ENCODE results near the gene LYPD6B. TPM values are rescaled to one million over a fixed set of nuclear protein-coding genes. Genes with fewer than 3 reads are reported as not detected.

The LYPD6B gene
- total RNA-seq, 1 experiment from 2014 or later = 2.0 TPM

GRCh38 chr2:149170911-149171310, 132.4 kb downstream of the LYPD6B start:
- H3T11ph ChIP-seq (ENCODE audit: low read length) = no peak overlapping the region
- H2AFZ ChIP-seq (ENCODE audit: low read length) = no peak overlapping the region
- H2BK15ac ChIP-seq (ENCODE audit: low read depth, low read length) = no peak overlapping the region
- no peak overlapping the region for H3K4ac ChIP-seq (ENCODE audit: low read depth, low read length)
- no peak overlapping the region for H3K9ac ChIP-seq (ENCODE audit: extremely low read depth, insufficient read length, low read length)
- no peaks in the 10 kb centered on the region for H3K23me2 ChIP-seq (ENCODE audit: insufficient read length, low read depth, low read length, poor library complexity, severe bottlenecking)
- H3K27ac ChIP-seq (ENCODE audit: insufficient read length, low read depth, low read length) = no peak overlapping the region
- no peaks in the 10 kb centered on the region; a peak in 1 of 7 replicates for H3K36me3 Mint-ChIP-seq (ENCODE audit: insufficient read depth in 1 of 3, low read depth in 3 of 3)
- no peaks in the 10 kb centered on the region for H3K27me3 Mint-ChIP-seq (ENCODE audit: low read depth)
- no peak overlapping the region for H2BK20ac ChIP-seq (ENCODE audit: low read depth, low read length, poor library complexity, severe bottlenecking)
- H4K8ac ChIP-seq (replicated peaks; ENCODE audit: insufficient read length, low read depth, low read length) = no peak overlapping the region
- H3K9me3 Mint-ChIP-seq = peaks cover 0 to 3% of the 10 kb centered on the region in 2 experiments; a peak in 2 of 5 replicates
- WGBS (ENCODE audit: extremely low coverage, insufficient read length, low lambda C conversion rate) = no CpG with 5 or more reads among the region's 3 CpGs
- H4K5ac ChIP-seq (ENCODE audit: insufficient read length, low read depth, low read length) = no peak overlapping the region
- H3K4me2 ChIP-seq (ENCODE audit: insufficient read depth, insufficient read length, low read length) = no peak overlapping the region
- H3K56ac ChIP-seq (ENCODE audit: insufficient read length, low read depth, low read length) = no peak overlapping the region
- no peak overlapping the region for H2AK5ac ChIP-seq (ENCODE audit: insufficient read length, low read length)
- H2BK120ac ChIP-seq (ENCODE audit: low read depth, low read length, poor library complexity, severe bottlenecking) = no peak overlapping the region
- H3K79me1 ChIP-seq (ENCODE audit: insufficient read depth, low read depth, low read length, poor library complexity, severe bottlenecking) = no peaks in the 10 kb centered on the region
- H3K14ac ChIP-seq (ENCODE audit: insufficient read depth, low read length) = no peak overlapping the region
- H3K4me3 Mint-ChIP-seq = no peak overlapping the region
- no peaks in the 10 kb centered on the region for H4K20me1 ChIP-seq (ENCODE audit: control insufficient read depth, insufficient read depth, insufficient read length)
- H4K91ac ChIP-seq (ENCODE audit: insufficient read length, low read depth, low read length) = no peak overlapping the region
- H2BK5ac ChIP-seq (ENCODE audit: insufficient read length, low read length) = no peak overlapping the region
- no peaks in the 10 kb centered on the region for H3K79me2 ChIP-seq (ENCODE audit: insufficient read depth, low read length)
- no peaks in the 10 kb centered on the region for H3K27me3 ChIP-seq (ENCODE audit: insufficient read depth, low read length)
- H3K4me1 ChIP-seq (ENCODE audit: insufficient read depth, low read length) = no peaks in the 10 kb centered on the region
- no peak overlapping the region for H2BK12ac ChIP-seq (ENCODE audit: insufficient read length, low read depth, low read length)
- no peak overlapping the region; a peak in 1 of 7 replicates for H3K27ac Mint-ChIP-seq
- H3K18ac ChIP-seq (ENCODE audit: insufficient read length, low read depth, low read length) = no peak overlapping the region
- H3K4me1 Mint-ChIP-seq = peaks cover 8 to 10% of the 10 kb centered on the region in 2 experiments
- no peak for TF ChIP-seq CTCF (conservative IDR thresholded peaks at IDR 0.05)
- no peaks in the 10 kb centered on the region for H3K9me3 ChIP-seq (ENCODE audit: control insufficient read depth, low read depth, low read length)
- H3K23ac ChIP-seq (ENCODE audit: insufficient read length, low read depth, low read length) = no peak overlapping the region
- DNase-seq = no peak

Measured in H9 (cell line).